Measurements from ENCODE around the gene SLCO2B1.

- no peak for TF ChIP-seq POLR2A (IDR thresholded peaks at IDR 0.05)
- no peak for TF ChIP-seq EP300 (IDR thresholded peaks at IDR 0.05)
- TF ChIP-seq CTCF (IDR thresholded peaks at IDR 0.05): no peak
- no peak for TF ChIP-seq POLR2AphosphoS5 (IDR thresholded peaks at IDR 0.05)
Measured at GRCh38 chr11:75191330-75191717, 40.4 kb downstream of the SLCO2B1 start.

Data from gastroesophageal sphincter (tissue), 3 donors.